ENCODE data around the gene ZBTB20. TPM values are rescaled to one million over a fixed set of nuclear protein-coding genes. Genes with fewer than 3 reads are reported as not detected.

ZBTB20 gene
- total and polyA plus RNA-seq, 4 donors: 0.88 to 83.2 (median 20.4) TPM

DNA sequence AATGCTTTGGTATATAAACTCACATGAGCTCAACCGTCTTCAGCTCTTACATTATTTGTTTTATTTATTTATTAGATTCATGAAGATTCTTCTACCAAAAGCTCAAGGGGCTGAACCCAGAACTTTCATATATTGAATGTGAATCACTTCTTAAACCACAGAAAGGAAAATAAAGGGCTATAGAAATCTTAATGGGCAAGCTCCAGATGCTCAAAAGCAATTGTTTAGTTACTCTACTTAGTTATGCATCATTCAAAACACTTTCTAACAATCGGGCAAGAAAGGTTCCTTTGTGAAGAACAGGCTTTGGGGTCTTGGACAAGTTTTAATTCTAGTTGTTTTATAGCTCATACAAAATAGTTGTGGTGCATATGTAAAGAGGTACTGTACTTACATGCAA, 473.1 kb downstream of the ZBTB20 start:
- Histone ChIP-seq H3K36me3 (ENCODE audit: control insufficient read depth in 4 of 4, insufficient read depth in 3 of 4, low read depth in 1 of 4, low read length in 3 of 4) (no peaks in the 10 kb centered on the region), H3K4me3 (ENCODE audit: low read depth in 1 of 3, low read length in 3 of 3) (no peak overlapping the region), H3K9me3 (ENCODE audit: control insufficient read depth in 4 of 4, low read length in 3 of 4) (no peaks in the 10 kb centered on the region), H3K4me1 (ENCODE audit: control insufficient read depth in 4 of 4, insufficient read depth in 4 of 4, low read length in 3 of 4) (peaks cover 0 to 3% (median 2%) of the 10 kb centered on the region in 4 donors), H3K9ac (ENCODE audit: low read depth in 1 of 2, low read length in 2 of 2) (no peak overlapping the region), H3K27ac (ENCODE audit: low read depth in 1 of 2, low read length in 2 of 2) (no peak overlapping the region), H3K27me3 (ENCODE audit: control insufficient read depth in 4 of 4, insufficient read depth in 4 of 4, low read length in 3 of 4) (no peaks in the 10 kb centered on the region)
- no peak for TF ChIP-seq EGR1 (IDR thresholded peaks at IDR 0.05; ENCODE audit: low read depth in 2 of 2)
- no peak for TF ChIP-seq HNF4G (IDR thresholded peaks at IDR 0.05)
- TF ChIP-seq, protein P1, sequence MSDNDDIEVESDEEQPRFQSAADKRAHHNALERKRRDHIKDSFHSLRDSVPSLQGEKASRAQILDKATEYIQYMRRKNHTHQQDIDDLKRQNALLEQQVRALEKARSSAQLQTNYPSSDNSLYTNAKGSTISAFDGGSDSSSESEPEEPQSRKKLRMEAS (IDR thresholded peaks at IDR 0.05): no peak
- TF ChIP-seq HNF4A (conservative IDR thresholded peaks at IDR 0.05): no peak
- DNase-seq (ENCODE audit: low spot score): no peak
- WGBS: 90% methylated on average over 2 of the region's 2 CpGs

DNA sequence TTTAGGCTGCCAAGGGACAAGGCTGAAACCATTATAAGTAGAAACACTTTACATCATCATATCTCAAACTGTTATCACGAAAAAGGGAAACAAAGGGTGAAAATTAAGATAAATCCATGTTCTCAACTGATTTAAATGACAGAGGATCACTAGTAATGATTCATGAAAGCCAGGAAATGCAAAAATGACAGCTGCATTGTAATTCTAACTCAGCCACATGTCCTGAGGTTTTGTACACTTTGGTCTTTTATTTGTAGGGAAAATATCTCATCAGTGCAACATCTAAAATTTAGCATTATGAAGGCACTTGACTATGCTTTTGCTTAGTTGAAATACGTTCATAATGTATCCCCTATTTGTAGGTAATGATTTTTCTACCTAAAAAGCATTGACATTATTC, 473.6 kb downstream of the ZBTB20 start:
- TF ChIP-seq RXRA (IDR thresholded peaks at IDR 0.05): no peak
- TF ChIP-seq, protein P2, sequence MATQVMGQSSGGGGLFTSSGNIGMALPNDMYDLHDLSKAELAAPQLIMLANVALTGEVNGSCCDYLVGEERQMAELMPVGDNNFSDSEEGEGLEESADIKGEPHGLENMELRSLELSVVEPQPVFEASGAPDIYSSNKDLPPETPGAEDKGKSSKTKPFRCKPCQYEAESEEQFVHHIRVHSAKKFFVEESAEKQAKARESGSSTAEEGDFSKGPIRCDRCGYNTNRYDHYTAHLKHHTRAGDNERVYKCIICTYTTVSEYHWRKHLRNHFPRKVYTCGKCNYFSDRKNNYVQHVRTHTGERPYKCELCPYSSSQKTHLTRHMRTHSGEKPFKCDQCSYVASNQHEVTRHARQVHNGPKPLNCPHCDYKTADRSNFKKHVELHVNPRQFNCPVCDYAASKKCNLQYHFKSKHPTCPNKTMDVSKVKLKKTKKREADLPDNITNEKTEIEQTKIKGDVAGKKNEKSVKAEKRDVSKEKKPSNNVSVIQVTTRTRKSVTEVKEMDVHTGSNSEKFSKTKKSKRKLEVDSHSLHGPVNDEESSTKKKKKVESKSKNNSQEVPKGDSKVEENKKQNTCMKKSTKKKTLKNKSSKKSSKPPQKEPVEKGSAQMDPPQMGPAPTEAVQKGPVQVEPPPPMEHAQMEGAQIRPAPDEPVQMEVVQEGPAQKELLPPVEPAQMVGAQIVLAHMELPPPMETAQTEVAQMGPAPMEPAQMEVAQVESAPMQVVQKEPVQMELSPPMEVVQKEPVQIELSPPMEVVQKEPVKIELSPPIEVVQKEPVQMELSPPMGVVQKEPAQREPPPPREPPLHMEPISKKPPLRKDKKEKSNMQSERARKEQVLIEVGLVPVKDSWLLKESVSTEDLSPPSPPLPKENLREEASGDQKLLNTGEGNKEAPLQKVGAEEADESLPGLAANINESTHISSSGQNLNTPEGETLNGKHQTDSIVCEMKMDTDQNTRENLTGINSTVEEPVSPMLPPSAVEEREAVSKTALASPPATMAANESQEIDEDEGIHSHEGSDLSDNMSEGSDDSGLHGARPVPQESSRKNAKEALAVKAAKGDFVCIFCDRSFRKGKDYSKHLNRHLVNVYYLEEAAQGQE (IDR thresholded peaks at IDR 0.05): no peak
- no peak for TF ChIP-seq YY1 (IDR thresholded peaks at IDR 0.05)
- TF ChIP-seq RAD21 (IDR thresholded peaks at IDR 0.05): no peak
- TF ChIP-seq, protein P3, sequence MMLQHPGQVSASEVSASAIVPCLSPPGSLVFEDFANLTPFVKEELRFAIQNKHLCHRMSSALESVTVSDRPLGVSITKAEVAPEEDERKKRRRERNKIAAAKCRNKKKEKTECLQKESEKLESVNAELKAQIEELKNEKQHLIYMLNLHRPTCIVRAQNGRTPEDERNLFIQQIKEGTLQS (IDR thresholded peaks at IDR 0.05): no peak
- Histone ChIP-seq H3K27me3 (ENCODE audit: control insufficient read depth in 4 of 4, insufficient read depth in 4 of 4, low read length in 3 of 4) (no peaks in the 10 kb centered on the region), H3K36me3 (ENCODE audit: control insufficient read depth in 4 of 4, insufficient read depth in 3 of 4, low read depth in 1 of 4, low read length in 3 of 4) (no peaks in the 10 kb centered on the region), H3K9me3 (ENCODE audit: control insufficient read depth in 4 of 4, low read length in 3 of 4) (no peaks in the 10 kb centered on the region), H3K4me3 (ENCODE audit: low read depth in 1 of 3, low read length in 3 of 3) (no peak overlapping the region), H3K9ac (ENCODE audit: low read depth in 1 of 2, low read length in 2 of 2) (no peak overlapping the region), H3K27ac (ENCODE audit: low read depth in 1 of 2, low read length in 2 of 2) (no peak overlapping the region), H3K4me1 (ENCODE audit: control insufficient read depth in 4 of 4, insufficient read depth in 4 of 4, low read length in 3 of 4) (peaks cover 0 to 3% (median 2%) of the 10 kb centered on the region in 4 donors)
- no peak for DNase-seq (ENCODE audit: low spot score)
- 84% methylated on average over 2 of the region's 2 CpGs for WGBS

DNA sequence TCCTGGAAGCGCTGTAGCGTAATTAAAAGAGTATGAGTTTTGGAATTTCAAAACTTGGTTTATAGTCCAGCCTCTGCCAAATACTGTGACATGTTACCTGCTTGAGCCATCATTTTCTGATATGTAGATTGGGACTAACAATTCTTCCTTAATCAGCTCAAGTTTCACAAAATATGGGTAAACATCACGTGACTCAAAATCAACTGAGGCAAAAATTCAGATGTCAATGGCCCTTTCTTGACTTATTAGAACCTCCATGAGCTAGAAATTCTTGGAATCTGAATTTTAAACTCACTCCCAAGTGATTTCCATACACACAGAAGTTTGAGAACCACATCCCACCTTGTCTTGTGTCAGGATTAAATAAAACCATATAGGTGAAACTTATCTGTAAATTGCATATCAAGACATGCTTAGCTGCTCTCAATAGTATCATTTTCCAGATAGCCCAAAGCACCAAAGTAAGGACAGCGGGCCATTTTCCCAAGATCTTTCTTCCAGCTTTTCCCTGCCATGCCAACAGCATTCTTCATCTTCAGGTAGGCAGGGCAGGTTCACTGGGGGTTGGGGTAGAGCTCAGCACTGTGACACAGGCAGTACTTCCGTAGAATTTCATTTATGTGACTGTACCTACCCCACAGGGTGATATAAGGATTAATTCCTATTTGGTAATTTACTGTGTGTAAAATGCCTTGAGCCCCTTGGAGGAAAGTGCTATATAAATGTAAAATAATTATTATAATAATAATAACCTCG, 474.2 kb downstream of the ZBTB20 start:
- no peaks in the 10 kb centered on the region for H3K36me3 ChIP-seq (ENCODE audit: control insufficient read depth in 4 of 4, insufficient read depth in 3 of 4, low read depth in 1 of 4, low read length in 3 of 4)
- H3K4me1 ChIP-seq (ENCODE audit: control insufficient read depth in 4 of 4, insufficient read depth in 4 of 4, low read length in 3 of 4): peaks cover 0 to 3% (median 2%) of the 10 kb centered on the region in 4 donors
- H3K9ac ChIP-seq (ENCODE audit: low read depth in 1 of 2, low read length in 2 of 2): no peak overlapping the region
- H3K4me3 ChIP-seq (ENCODE audit: low read depth in 1 of 3, low read length in 3 of 3): no peak overlapping the region
- no peaks in the 10 kb centered on the region for H3K27me3 ChIP-seq (ENCODE audit: control insufficient read depth in 4 of 4, insufficient read depth in 4 of 4, low read length in 3 of 4)
- TF ChIP-seq NR2F2 (IDR thresholded peaks at IDR 0.05) (no peak), FOXA1 (IDR thresholded peaks at IDR 0.05) (no peak), GABPA (IDR thresholded peaks at IDR 0.05 in 1 of 2, conservative IDR thresholded peaks at IDR 0.05 in 1 of 2) (no peak), TAF1 (conservative IDR thresholded peaks at IDR 0.05) (no peak), HNF4A (conservative IDR thresholded peaks at IDR 0.05) (no peak), SP1 (IDR thresholded peaks at IDR 0.05) (no peak), YY1 (IDR thresholded peaks at IDR 0.05) (no peak), JUND (IDR thresholded peaks at IDR 0.05) (no peak)
- TF ChIP-seq, protein P1 (IDR thresholded peaks at IDR 0.05): no peak
- TF ChIP-seq, protein P2 (IDR thresholded peaks at IDR 0.05): no peak
- TF ChIP-seq, protein P3 (IDR thresholded peaks at IDR 0.05): no peak
- TF ChIP-seq, protein P4, sequence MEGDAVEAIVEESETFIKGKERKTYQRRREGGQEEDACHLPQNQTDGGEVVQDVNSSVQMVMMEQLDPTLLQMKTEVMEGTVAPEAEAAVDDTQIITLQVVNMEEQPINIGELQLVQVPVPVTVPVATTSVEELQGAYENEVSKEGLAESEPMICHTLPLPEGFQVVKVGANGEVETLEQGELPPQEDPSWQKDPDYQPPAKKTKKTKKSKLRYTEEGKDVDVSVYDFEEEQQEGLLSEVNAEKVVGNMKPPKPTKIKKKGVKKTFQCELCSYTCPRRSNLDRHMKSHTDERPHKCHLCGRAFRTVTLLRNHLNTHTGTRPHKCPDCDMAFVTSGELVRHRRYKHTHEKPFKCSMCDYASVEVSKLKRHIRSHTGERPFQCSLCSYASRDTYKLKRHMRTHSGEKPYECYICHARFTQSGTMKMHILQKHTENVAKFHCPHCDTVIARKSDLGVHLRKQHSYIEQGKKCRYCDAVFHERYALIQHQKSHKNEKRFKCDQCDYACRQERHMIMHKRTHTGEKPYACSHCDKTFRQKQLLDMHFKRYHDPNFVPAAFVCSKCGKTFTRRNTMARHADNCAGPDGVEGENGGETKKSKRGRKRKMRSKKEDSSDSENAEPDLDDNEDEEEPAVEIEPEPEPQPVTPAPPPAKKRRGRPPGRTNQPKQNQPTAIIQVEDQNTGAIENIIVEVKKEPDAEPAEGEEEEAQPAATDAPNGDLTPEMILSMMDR (IDR thresholded peaks at IDR 0.05; ENCODE audit: low read depth, low read length, missing input control): no peak
- no peak for DNase-seq (ENCODE audit: low spot score)
- WGBS: 96% methylated on average over 6 of the region's 6 CpGs
- no peak overlapping the region for H3K27ac ChIP-seq (ENCODE audit: low read depth in 1 of 2, low read length in 2 of 2)
- no peaks in the 10 kb centered on the region for H3K9me3 ChIP-seq (ENCODE audit: control insufficient read depth in 4 of 4, low read length in 3 of 4)

All from liver (tissue), 9 donors.